ENCODE results near the gene SERPINA1.

DNA sequence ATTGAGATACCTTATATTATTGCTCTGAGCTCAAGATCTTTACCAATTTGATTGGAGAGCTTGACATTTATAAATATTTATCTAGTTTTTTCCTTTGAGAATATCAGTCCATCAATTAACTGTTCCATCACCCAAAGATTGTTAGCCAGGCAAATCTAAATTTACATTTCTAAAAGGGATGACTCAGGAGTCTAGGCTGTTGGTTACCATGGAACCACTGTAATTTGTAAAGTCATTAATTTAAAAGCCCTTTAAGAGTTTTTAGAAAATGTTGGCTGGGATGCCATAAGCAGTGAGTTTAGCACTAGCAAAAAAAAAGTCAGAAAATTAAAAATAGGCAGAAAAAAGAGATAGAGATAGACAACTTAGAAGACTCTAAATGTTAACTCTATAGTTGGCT is 19.5 kb upstream of the SERPINA1 start:
- TF ChIP-seq, protein P1, sequence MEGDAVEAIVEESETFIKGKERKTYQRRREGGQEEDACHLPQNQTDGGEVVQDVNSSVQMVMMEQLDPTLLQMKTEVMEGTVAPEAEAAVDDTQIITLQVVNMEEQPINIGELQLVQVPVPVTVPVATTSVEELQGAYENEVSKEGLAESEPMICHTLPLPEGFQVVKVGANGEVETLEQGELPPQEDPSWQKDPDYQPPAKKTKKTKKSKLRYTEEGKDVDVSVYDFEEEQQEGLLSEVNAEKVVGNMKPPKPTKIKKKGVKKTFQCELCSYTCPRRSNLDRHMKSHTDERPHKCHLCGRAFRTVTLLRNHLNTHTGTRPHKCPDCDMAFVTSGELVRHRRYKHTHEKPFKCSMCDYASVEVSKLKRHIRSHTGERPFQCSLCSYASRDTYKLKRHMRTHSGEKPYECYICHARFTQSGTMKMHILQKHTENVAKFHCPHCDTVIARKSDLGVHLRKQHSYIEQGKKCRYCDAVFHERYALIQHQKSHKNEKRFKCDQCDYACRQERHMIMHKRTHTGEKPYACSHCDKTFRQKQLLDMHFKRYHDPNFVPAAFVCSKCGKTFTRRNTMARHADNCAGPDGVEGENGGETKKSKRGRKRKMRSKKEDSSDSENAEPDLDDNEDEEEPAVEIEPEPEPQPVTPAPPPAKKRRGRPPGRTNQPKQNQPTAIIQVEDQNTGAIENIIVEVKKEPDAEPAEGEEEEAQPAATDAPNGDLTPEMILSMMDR (IDR thresholded peaks at IDR 0.05): no peak
- no peak for TF ChIP-seq POLR2A (IDR thresholded peaks at IDR 0.05)
